Heart left ventricle (tissue), 16 donors: Measurements from ENCODE around the gene NSD1. TPM values are rescaled to one million over a fixed set of nuclear protein-coding genes. Genes with fewer than 3 reads are reported as not detected.

Experiments
- ATAC-seq, 4 donors: fragments of 200-7000 bp; cut with Tn5 transposase; one replicate each; pipeline ENCODE4 v1.9.1; 2020 to 2022; ENCODE audit warnings: moderate library complexity in 4 of 4, mild to moderate bottlenecking in 3 of 4, moderate number of reproducible peaks in 1 of 4
- DNase-seq, 5 donors: peaks; one replicate each; pipeline ENCODE4 v3.0.0-alpha.2; 2020
- H3K27ac ChIP-seq, 12 donors: fragments of 200-600 bp; sonication (generic) in 4 of 12; one replicate each; pipeline versions ENCODE4 v1.5.0 to v1.8.0; 2016 to 2022; ENCODE audit warnings: mild to moderate bottlenecking in 2 of 12
- H3K27me3 ChIP-seq, 9 donors: fragments of 200-600 bp; sonication (generic) in 2 of 9; one replicate each; pipeline versions ENCODE4 v1.5.1 to v1.8.0; 2016 to 2022; ENCODE audit warnings: mild to moderate bottlenecking in 3 of 9
- H3K36me3 ChIP-seq, 9 donors: fragments of 200-600 bp; sonication (generic) in 2 of 9; one replicate each; pipeline versions ENCODE4 v1.5.0 to v1.8.0; 2018 to 2022; ENCODE audit warnings: mild to moderate bottlenecking in 2 of 9
- H3K4me1 ChIP-seq, 12 donors: fragments of 200-600 bp; sonication (generic) in 4 of 12; one replicate each; pipeline versions ENCODE4 v1.5.0 to v1.8.0; 2016 to 2022; ENCODE audit warnings: mild to moderate bottlenecking in 3 of 12
- H3K4me3 ChIP-seq, 12 donors: fragments of 200-600 bp; sonication (generic) in 4 of 12; one replicate each; pipeline versions ENCODE4 v1.5.0 to v1.8.0; 2017 to 2022; ENCODE audit warnings: mild to moderate bottlenecking in 9 of 12, moderate library complexity in 4 of 12
- H3K9me3 ChIP-seq, 12 donors: fragments of 200-600 bp; sonication (generic) in 4 of 12; one replicate each; pipeline versions ENCODE4 v1.5.0 to v1.8.0; 2016 to 2022; ENCODE audit warnings: mild to moderate bottlenecking in 1 of 12
- POLR2A ChIP-seq, 2 donors: fragments of 450-650 bp; IDR thresholded peaks; one replicate each; pipeline ENCODE4 v1.6.1; 2017; ENCODE audit warnings: antibody characterized with exemption in 2 of 2, mild to moderate bottlenecking in 2 of 2, moderate library complexity in 2 of 2
- WGBS, 4 donors: extraction: QIAGEN DNeasy Blood & Tissue Kit in 2 of 4; methylation state at CpG; one replicate each; pipeline versions ENCODE4 v1.1.5 to v1.1.7; 2013 to 2018; 5-methylcytosine and 5-hydroxymethylcytosine counted together
- intact Hi-C, 10 donors: fragments of 100-400 bp; cut with DNase I; formaldehyde crosslinking; loops; one replicate each; pipeline versions ENCODE4 v1.11.1 to v1.14.2; 2022
- polyA plus RNA-seq, 2 donors: library from polyadenylated mRNA; stranded (reverse); fragments of 200-250 nt; gene quantifications; one replicate each; pipeline ENCODE4 v1.2.3, GENCODE V29; 2013
- total RNA-seq, 9 donors: library from RNA; depleted of rRNA in 2 of 9; stranded (reverse); fragments of >200 nt in 2 of 9; fragmentation: NEBNext Ultra II Directional in 3 of 9; extraction: Animal tissue kit (Norgen Biotek cat#: 25700) in 3 of 9; gene quantifications; one replicate each; pipeline versions ENCODE4 v1.1.0 to v1.2.4, GENCODE V29; 2016 to 2023
- TF ChIP-seq, protein P1 (sequence below), 12 donors: fragments of 200-600 bp; sonication (generic) in 4 of 12; IDR thresholded peaks; one replicate each; pipeline versions ENCODE4 v1.5.0 to v1.8.0; 2018 to 2022; ENCODE audit warnings: antibody characterized with exemption in 12 of 12, mild to moderate bottlenecking in 5 of 12
- donor health status: ischemic (EF 13 %, LVEDD 7.1; RV severe dilation, severe dysfunction).
- donor health status: healthy with polysubstance abuse.
- donor health status: DM: no; HTN: yes; CAD: no.
- donor health status: DM: no; HTN: no; CAD: no.
- donor health status: ischemic (EF 25% LVEDD 6.9; RV normal size, moderate dysfunction).
- donor health status: ischemic (EF 25% LVEDD 5.7; RV mildly dilated, moderate dysfunction).
- donor health status: healthy.
- donor health status: DM: yes; HTN: yes; CAD: no.
- donor health status: ischemic (EF 35%, LVEDD 5.7; RV mildly dilated, moderate dysfunction).
- donor health status: nonischemic (EF 11% LVEDD 7.7; RV severe dilation, severe dysfunction).
- donor health status: DM: yes; HTN: yes; CAD: no.
- donor health status: PGD.
- donor health status: ischemic (EF 29% LVEDD 5.4; RV normal size, mild dysfunction).
- donor health status: nonischemic (EF 23%, LVEDD 6.1; RV moderate dilation, normal function).

NSD1 gene
- total and polyA plus RNA-seq, 11 donors, result 10.9 to 64.6 (median 43.9) TPM

DNA sequence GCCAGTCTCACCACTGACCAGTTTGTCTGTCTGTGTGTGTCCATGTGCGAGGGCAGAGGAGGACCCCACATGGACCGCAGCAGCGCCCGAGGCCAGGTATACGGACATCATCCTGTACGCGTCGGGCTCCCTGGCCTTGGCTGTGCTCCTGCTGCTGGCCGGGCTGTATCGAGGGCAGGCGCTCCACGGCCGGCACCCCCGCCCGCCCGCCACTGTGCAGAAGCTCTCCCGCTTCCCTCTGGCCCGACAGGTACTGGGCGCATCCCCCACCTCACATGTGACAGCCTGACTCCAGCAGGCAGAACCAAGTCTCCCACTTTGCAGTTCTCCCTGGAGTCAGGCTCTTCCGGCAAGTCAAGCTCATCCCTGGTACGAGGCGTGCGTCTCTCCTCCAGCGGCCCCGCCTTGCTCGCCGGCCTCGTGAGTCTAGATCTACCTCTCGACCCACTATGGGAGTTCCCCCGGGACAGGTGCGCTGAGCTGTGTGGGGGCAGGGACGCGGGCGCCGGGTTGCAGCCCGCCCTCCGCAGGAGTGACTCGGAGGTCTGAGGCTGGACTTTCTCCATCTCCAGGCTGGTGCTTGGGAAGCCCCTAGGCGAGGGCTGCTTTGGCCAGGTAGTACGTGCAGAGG lies 40.4 kb upstream of the NSD1 start:
- 94 to 96% (median 96%) methylated on average over 24 to 40 of the region's 40 CpGs for WGBS, 4 donors
- H3K9me3 ChIP-seq, result no peaks in the 10 kb centered on the region
- no peak for DNase-seq
- no peak overlapping the region for H3K4me3 ChIP-seq
- no peak for ATAC-seq
- no peak overlapping the region for H3K27ac ChIP-seq
- H3K27me3 ChIP-seq, result no peaks in the 10 kb centered on the region
- intact Hi-C loops, result no loop called here
- TF ChIP-seq, protein P1, sequence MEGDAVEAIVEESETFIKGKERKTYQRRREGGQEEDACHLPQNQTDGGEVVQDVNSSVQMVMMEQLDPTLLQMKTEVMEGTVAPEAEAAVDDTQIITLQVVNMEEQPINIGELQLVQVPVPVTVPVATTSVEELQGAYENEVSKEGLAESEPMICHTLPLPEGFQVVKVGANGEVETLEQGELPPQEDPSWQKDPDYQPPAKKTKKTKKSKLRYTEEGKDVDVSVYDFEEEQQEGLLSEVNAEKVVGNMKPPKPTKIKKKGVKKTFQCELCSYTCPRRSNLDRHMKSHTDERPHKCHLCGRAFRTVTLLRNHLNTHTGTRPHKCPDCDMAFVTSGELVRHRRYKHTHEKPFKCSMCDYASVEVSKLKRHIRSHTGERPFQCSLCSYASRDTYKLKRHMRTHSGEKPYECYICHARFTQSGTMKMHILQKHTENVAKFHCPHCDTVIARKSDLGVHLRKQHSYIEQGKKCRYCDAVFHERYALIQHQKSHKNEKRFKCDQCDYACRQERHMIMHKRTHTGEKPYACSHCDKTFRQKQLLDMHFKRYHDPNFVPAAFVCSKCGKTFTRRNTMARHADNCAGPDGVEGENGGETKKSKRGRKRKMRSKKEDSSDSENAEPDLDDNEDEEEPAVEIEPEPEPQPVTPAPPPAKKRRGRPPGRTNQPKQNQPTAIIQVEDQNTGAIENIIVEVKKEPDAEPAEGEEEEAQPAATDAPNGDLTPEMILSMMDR (IDR thresholded peaks at IDR 0.05), result no peak
- TF ChIP-seq POLR2A (IDR thresholded peaks at IDR 0.05), result no peak
- H3K4me1 ChIP-seq, result peaks cover 0 to 34% (median 14%) of the 10 kb centered on the region in 12 donors
- H3K36me3 ChIP-seq, result no peaks in the 10 kb centered on the region

DNA sequence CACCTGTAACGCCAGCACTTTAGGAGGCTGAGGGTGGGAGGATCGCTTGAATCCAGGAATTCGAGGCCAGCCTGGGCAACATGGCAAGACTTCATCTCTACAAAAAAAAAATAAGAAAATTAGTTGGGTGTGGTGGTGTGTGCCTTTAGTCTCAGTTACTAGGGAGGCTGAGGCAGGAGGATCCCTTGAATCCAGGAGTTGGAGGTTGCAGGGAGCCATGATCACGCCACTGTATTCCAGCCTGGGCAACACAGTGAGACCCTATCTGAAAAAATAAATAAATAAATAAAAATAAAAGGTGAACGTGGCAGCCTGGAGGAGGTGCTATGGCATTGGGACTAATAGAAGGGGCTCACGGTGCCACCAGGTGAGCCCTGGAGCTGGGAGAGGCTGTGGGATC lies 39.8 kb upstream of the NSD1 start:
- H3K36me3 ChIP-seq, result no peaks in the 10 kb centered on the region
- ATAC-seq (no peak), DNase-seq (no peak)
- TF ChIP-seq POLR2A (IDR thresholded peaks at IDR 0.05), result no peak
- TF ChIP-seq, protein P1 (IDR thresholded peaks at IDR 0.05), result no peak
- H3K27me3 ChIP-seq, result no peaks in the 10 kb centered on the region
- peaks cover 0 to 34% (median 15%) of the 10 kb centered on the region in 12 donors for H3K4me1 ChIP-seq
- 94 to 98% (median 97%) methylated on average over 6 of the region's 6 CpGs for whole genome bisulfite sequencing, 4 donors
- peak overlapping the region in 4 of 12 donors; percentile 17 to 50 (median 44) for H3K27ac ChIP-seq
- intact Hi-C loops, result no loop called here
- no peaks in the 10 kb centered on the region for H3K9me3 ChIP-seq
- H3K4me3 ChIP-seq, result no peak overlapping the region

DNA sequence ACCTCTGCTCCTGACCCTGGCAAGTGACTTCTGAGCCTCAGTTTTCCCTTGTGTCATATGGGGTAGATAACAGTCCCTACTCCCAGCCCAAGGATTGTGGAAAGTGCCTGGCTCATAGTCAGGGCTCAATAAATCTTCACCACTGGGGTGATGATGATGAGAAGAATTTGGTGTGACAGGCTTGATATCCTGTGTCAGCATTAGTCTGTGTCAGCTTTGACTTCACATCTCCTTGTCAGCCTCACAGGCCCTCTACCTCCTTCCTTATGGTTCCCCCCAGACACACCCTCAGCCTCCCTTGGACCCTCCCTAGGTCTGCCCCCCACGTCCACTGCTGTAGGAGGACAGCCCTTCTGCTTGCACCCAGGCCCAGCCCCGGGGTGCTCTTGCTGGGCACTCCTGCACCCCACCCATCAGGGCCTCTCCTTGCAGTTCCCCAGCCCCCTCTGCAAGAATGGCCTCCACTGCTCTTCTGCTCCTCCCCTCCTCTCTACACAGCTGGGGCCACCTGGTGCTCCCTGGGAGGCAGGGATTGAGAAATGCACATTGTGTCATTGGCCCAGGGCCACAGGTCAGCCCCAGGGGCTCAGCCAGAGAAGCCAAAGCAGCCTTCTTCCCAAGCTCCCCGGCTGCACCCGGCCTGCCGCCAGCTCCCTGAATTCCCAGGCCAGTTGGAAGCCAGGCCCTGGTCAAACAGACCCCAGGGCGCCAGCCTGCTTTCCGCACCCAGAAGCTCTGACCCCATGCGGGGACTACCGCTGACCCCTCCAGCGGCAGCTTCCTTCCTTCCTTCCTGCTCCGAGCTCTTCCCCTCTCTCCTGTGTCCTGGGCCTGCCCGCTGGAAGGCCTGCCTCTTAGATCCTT lies 39.1 kb upstream of the NSD1 start:
- peak; percentile 85 to 93 (median 89) for DNase-seq
- Histone ChIP-seq H3K27me3 (no peaks in the 10 kb centered on the region), H3K9me3 (no peaks in the 10 kb centered on the region), H3K36me3 (no peaks in the 10 kb centered on the region), H3K4me3 (peak overlapping the region in 1 of 12 donors; percentile 3), H3K27ac (peak overlapping the region in 6 of 12 donors; percentile 12 to 50 (median 40)), H3K4me1 (peaks cover 0 to 33% (median 15%) of the 10 kb centered on the region in 12 donors)
- TF ChIP-seq POLR2A (IDR thresholded peaks at IDR 0.05), result no peak
- TF ChIP-seq, protein P1 (IDR thresholded peaks at IDR 0.05), result no peak
- WGBS, 4 donors, result 35 to 64% (median 50%) methylated on average over 12 of the region's 12 CpGs
- ATAC-seq, result peak; percentile 70 to 88 (median 82)
- intact Hi-C loops, result no loop called here

DNA sequence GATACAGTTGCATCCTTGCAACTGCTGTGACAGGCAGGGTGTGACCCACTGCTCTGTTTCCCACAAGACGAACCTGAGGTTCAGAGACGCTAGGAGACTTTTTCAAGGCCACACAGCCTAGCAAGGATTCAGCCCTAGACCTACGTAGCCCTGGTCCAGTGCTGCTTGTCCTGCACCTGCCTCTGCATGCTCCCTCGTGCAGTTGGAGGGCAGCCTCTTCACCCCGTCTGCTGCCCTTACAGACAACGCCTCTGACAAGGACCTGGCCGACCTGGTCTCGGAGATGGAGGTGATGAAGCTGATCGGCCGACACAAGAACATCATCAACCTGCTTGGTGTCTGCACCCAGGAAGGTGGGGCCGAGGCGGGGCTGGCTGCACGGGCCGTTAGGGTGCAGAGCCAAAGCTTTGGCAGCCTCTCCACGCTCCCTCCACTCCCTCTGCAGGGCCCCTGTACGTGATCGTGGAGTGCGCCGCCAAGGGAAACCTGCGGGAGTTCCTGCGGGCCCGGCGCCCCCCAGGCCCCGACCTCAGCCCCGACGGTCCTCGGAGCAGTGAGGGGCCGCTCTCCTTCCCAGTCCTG lies 38.4 kb upstream of the NSD1 start:
- 81 to 85% (median 84%) methylated on average over 14 to 28 of the region's 28 CpGs for WGBS, 4 donors
- DNase-seq (no peak), ATAC-seq (no peak)
- H3K36me3 ChIP-seq, result no peaks in the 10 kb centered on the region
- no peaks in the 10 kb centered on the region for H3K9me3 ChIP-seq
- no peaks in the 10 kb centered on the region for H3K27me3 ChIP-seq
- H3K4me1 ChIP-seq, result peaks cover 0 to 33% (median 15%) of the 10 kb centered on the region in 12 donors
- intact Hi-C loops, result no loop called here
- peak overlapping the region in 6 of 12 donors; percentile 12 to 50 (median 40) for H3K27ac ChIP-seq
- peak overlapping the region in 1 of 12 donors; percentile 3 for H3K4me3 ChIP-seq
- TF ChIP-seq, protein P1 (IDR thresholded peaks at IDR 0.05), result no peak
- no peak for TF ChIP-seq POLR2A (IDR thresholded peaks at IDR 0.05)
